Hepatic stellate cell (primary cell): ENCODE measurements around the gene IRS1.

ENCODE experiments used
- DNase-seq: peaks from one replicate; pipeline ENCODE4 v3.0.0; 2011; ENCODE audit warnings: low spot score

IRS1 gene

DNA sequence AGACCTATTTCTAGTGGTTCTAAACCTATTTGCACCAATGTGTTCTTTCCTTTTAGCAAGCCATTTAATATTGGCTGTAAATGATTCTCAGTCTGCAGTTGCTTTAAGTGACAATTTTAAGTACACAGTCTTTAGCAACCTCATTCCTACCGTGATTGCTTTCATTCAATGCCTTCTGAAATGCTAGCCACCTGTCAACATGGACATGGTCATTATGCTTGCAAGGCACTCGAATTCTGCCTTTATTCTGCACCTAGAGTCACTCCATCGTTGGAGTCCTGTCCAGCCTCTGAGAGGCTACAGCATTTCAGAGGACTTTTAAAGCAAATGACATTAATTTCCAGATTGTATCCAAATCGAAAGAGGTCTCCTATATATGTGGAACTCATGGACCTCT is 115.1 kb downstream of the IRS1 start:
- DNase-seq: no peak

- DNase-seq: no peak
Measured at GRCh38 chr2:226683944-226684562, 115.6 kb downstream of the IRS1 start.

DNA sequence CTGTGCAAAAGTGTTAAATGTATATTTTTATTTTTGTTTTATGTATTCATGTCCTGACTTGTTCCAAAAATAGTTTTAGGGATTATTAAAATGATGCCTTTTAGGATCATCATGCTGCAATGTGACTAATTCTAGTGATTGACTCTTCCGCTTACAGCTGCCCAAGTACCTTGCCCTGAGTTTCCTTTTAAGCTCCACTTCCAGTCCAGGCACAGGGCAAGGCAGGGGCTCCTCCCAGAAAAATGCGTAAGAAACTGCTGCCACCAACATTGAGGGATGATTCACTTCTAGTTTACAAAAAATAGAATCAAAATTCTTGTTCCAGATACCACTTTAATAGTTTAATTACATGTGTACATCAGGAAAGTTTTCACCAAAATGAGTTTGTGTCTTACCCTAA is 116.4 kb downstream of the IRS1 start:
- DNase-seq: no peak
